NCI-H82 treated with DMSO at 0.1 percent for 48 hours (cell line): Measurements from ENCODE around the gene DCC.

Experiments used
- DNase-seq: peaks from one replicate; lab custom pipeline; 2025; ENCODE audit not compliant: unreplicated experiment; lab: John Stamatoyannopoulos, UW

The DCC gene

DNA sequence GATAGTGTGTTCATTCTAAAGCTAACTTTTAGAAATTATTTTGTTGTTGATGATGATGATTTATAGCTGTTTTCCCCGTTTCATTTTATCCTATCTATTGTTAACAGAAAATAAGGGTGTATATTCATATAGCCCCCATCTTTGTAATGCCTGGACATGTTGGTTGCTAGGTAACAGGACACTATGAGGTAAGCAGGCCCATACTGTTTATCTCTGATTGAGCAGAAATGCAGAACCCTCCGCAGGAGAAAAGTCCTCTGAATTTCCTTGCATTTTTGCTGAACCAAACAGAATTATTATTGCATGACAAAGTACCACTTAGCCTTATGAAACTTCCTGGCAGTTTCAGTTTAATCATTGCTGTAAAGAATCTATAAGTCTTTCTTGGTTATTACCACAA, 339.4 kb downstream of the DCC start:
- DNase-seq, result no peak

DNA sequence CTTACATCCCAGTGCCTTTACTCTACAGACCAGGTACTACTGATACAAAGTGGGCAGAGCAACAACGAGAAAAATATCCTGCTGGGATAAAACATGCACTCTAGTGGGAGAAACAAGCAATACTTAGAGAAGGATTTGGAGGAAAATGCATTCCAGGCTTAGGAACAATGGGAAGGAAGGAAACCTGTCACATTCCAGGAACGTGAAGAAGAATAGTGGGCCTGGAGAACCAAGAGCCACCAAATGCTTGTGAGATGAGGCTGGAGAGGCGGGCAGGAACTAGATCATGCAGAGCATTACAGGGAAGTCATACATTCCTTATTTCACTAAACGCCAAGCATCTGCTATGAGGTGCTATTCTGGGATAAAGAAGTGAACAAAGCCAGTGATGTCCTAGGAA, 342.3 kb downstream of the DCC start:
- DNase-seq, result no peak

DNA sequence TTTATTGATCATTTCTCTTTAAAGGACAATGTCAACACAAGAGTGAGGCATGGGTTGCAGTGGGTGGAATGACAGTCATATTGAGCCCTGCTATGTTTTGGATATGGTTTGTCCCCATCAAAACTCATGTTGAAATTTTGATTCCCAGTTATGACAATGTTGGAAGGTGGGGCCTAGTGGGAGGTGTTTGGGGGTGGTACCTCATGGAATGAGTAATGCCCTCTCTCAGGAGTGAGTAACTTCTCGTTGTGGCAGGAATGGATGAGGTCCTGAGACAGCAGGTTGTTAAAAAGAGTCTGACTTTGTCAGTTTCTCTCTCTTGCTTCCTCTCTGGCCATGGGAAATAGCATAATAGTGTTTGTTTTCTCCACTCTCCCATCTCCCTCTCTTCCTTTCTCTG, 345.3 kb downstream of the DCC start:
- DNase-seq, result no peak

DNA sequence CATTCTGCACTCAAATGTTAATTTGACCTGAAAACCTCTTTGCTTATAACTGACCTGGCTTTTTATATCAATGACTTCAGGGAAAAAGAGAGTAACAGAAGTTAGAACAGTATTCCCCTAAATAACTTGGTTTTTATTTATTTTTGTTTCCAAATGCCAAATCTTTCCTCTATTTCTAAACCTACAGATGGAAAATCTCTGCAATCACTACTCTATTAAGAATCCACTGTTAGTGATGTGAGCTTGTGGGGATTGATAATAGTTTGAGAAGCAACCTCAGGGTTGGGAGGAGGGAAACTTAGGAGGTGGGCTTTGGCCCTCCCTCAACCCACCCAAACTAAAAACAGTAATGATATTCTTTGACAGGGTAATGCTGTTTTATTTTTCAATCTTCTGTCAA, 351.8 kb downstream of the DCC start:
- no peak for DNase-seq

DNA sequence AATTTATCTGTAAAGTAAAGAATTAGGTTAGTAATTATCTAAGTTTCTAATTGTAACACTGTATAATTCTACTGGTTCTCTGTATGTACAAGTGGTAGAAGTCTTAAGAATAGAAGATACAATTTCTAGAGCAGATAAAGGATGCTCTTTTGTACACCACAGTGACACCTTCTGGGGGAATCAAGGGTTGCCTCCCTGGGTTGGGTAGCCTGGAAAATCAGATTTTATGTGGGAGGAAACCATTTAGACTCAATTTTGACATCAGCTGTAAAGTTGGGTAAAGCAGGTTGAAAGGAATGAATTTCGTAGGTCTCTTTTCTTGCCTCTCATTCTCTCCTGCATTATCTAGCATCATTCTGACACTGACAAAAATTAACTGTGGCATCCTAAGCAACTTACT, 354.8 kb downstream of the DCC start:
- DNase-seq, result no peak

DNA sequence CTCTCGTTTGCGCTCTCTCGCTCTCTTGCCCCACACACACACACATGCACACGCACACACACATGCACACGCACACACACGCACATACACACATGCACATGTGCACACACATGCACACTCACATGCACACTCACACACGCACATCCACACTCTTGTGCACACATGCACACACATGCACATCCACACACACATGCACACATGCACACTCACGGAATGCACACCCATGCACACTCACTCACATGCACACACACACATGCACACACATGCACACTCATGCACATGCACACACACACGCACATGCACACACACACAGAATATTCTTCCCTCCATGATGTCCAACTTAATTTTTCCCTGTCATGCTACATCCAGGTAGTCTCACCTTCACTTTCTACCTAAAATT, 360.1 kb downstream of the DCC start:
- no peak for DNase-seq

DNA sequence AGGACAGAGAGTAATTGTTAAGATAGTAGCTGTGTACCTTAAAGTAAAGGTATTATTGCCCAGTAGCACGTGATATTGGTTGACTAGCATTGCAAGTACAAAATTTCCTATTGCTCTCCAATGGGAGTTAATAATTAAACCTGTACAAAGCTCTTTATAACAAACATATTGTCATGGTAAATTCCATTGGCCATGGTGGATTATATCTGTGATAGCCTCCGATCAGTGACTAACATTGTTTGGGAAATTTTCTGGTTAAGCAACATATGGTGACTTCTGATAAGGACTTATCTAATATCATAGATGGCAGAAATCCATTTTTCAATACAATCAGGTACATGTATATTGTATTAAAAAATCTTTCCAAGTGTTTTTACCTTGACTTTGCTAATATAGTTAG, 360.8 kb downstream of the DCC start:
- DNase-seq, result no peak

DNA sequence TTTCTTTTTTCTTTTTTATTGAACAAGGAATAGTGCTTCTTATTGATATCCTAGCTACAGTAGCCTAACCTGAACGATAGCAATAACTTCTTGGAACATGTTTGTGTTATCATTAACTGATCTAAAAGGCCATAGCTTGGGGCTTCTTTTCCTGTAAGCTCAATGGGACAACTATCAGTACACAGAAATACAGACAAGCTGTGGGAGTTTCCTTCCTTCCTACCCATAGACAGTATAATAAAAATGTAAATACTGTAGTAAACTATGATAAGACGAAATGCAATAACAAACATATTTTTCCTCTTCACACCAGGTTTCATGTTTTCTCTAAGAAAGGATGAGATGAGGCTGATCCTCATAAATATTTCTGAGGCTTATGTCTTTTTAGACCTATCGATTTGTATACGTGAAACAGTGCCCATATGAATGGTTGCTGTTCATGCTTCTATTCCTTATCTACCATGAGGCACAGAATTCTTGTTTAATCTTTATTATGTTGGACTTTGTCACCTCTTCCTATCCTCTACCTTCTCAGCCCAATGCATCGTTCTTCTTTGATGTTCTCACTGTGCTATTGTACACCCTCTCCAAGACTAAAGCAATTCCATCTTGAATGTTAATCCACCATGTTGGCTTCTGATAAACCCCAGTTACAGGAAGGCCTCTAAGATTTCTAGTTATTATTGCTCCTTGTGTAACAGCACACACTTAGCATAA, 361.4 kb downstream of the DCC start:
- DNase-seq, result no peak

DNA sequence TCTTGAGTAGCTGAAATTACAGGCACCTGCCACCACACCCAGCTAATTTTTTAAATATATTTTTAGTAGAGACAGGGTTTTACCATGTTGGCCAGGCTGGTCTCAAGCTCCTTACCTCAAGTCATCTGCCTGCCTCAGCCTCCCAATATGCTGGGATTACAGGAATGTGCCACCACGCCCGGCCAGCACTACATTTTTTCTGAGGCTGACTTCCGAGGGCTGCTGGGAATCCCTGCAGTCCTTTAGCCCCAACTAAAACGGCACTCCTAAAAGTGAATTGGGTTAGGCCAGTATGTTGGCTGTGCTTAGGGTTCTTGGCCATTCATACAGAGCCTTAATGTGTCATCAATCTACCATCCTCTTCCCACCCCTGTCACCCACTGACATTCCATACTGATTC, 375.4 kb downstream of the DCC start:
- no peak for DNase-seq

DNA sequence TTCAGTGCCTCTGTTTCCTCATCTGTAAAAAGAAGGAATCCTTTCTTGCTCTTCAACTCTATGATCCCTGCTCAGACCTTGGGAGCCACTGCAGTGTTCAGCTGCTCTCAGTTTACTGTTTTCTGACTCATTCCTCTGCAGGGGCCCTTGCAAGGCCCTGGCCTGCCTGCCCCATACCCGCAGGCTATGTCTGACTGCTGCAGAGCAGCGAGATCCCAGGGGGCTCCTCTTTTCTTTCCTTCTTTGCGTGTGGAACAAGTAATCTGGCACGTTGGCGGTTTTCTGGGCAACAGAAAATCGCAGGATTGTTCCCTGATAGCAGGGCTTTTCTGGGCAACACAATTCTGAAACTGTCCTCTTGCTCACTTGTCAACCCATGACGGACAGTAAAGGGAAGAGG, 376.0 kb downstream of the DCC start:
- no peak for DNase-seq

DNA sequence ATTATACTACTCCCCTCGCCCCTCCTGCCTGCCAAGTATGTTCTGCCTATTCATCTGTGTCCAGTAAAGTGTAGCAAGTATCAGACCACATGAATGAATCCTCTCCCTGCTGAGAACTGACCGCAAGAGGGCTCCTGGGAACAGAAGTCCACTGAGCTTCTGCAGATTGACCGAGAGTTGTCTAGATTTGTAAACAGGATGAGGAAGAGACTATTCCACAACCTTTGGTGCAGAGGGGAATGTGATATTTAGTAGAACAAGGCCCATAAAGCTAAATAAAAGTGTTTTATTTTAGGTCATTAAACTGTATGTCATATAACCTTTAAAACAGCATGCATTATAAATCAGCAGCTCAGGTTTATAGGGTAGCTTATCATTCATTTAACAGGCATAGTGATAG, 377.0 kb downstream of the DCC start:
- DNase-seq, result no peak

DNA sequence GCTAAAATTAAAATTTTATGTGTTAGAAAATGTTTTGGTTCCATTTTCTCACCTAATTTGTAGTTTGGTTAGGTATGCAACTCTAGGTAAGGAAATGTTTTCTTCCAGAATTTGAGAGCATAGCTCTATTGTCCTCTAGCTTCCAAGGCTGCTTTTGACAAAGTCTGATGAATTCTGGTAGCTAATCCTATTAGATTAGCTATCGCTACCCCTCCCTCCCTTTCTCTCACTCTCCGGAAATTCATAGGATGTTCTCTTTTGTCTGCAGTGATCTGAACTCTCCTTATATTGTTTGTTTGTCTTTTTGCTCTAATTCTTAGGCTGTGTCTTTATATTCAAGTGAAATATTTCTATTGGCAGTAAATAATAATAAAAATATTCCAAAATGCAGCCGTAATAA, 382.9 kb downstream of the DCC start:
- DNase-seq, result peak; percentile 53

DNA sequence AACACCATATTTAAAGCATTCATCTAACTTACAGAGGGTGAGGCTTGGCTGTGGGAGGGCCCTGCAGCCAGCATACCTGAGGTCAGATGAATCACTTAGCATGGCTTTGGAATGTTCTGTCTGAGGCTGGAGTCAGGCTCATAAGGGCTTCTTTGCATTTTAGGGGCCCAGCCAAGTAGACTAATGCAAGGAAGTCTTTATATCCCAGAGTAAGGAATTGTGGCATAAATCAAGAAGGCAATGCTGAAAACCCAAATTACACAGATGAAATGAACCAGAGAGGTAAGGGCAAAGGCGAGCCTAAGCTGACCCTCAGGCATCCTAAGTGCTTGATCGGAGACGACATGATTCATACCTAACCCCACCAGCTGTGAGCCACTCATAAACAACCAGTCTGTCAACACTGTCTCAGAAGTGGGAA, 383.6 kb downstream of the DCC start:
- DNase-seq, result no peak

DNA sequence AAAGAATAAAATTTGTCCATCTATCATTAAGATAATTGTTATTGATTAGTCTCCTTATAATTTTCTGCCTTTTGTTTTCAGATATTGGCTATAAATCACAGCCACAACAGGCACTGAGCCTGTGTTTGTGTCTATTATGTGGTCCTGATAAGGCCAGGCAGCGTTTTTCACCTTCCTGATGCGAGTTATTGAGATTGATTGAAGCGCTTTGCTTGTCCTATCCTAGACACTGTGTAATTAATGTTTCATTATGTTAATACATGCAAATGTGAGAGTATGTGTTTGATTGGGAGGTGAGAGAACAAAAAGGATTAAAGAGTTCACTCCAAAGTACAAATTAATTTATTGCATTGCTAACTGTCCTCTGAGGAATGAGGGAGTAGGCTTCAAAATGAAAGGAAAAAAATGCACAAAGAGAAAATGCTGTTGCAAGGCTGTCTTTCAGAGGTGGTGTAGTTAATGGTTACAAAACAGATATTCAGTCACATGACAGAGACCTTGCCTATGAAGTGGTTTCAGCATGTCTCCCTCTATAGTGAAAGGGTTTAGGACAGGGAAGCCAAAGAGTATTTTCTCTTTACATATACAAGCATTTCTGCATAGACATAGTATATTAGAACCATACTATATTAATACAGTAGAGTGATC, 391.1 kb downstream of the DCC start:
- DNase-seq, result no peak

DNA sequence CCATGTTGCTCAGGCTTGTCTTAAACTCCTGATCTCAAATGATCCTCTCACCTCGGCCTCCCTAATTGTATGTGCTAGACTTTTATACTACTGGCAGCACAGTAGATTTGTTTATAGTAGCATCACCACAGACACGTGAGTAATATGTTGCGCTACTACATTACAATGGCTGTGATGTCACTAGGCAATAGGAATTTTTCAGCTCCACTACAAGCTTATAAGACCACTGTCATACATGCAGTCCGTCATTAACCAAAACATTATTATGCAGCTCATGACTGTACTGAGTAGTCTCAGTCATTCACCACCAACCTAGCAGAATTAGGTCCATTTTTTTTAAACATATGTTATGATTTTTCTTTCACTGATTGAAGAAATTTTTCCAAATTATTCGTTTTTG, 398.9 kb downstream of the DCC start:
- DNase-seq, result no peak

DNA sequence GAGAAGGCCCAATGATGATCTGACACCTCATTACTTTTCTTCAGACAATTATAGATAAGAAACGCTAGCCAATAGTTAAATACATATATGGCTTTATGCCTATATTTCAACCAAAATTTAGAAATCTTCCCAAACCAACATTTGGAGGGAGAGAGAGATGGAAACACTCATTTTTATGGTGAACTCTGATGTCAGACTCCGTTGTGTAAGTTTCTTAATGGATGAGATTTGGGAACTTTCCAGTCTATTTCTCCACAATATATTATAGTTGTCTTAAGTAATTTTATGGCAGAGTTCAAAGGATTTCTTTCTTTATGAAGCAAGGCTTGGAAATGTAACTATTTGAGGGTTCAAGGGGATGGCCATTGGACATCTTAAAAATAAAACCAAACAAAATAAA, 407.0 kb downstream of the DCC start:
- no peak for DNase-seq

DNA sequence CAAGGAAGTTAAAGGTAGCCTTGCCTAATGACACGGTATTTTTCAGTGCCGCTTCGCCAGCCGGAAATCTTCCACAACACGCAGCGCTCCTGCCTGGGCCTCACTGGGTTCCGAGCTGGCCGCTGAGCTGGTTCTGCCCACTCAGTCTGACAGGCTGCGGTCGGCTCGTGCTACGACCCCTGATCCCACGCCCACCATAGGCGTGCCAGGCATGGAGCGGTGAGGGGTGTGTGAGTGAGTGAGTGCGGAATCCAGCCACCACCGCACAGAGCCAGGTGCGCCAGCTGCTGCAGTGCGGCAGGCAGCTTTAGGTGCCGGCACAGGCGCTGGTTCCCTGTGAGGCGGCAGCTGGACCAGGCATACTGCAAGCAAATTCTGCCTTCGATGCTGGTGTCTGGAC, 407.9 kb downstream of the DCC start:
- DNase-seq, result no peak

DNA sequence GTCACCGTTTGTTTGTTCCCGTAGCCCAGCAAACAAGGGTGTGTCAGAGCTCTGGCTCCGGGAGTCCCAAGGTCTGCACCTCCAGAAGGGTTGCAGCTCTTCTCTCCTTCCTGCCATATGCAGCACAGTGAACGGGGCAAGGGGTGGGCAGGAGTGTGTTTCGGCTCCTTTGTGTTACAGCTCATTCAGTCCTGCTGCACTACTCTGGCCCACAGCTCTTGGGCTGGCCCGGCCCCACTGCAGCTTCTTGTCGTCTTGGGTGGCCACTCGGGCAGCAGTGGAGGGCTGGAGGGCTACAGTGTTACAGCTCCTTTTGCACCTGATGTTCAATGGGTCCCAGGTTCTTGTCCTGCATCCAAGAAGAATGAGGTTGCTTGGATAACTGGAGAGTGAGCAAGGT, 408.3 kb downstream of the DCC start:
- no peak for DNase-seq

DNA sequence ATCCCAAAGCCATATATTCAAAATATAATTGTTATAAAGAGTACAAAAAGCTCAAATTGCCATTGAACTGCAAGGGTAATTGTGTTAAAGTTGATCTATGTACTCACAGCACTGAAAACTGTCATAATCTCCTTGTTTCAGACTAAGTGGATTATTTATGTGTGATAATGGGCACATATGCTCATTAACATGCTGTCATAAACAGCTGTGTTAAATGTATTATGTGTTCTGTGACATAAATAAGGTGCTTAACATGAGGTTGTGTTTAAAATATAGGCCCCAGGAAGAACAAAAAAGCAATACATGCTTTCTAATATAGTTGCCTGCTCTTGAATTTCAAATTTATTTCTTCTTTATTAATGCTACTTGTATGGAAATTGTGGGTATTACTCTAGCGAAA, 409.5 kb downstream of the DCC start:
- peak; percentile 10 for DNase-seq

DNA sequence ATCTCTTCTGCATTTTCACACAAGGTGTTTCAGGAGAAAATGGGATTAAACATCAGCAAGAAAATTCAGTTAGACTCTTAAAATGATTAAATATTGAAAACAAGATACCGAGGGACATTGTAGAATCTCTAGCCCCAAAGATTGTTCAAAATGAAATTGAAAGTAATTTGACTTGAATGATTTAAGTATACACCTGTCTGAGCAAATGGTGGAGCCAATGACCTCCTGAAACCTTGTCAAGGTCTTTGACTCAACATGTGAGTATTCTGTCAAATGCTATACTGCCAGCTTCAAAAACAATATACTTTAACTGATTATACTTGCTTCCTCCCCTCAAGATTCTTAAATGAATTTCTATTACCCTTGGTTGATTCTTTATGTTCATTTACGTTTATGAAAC, 411.0 kb downstream of the DCC start:
- no peak for DNase-seq

DNA sequence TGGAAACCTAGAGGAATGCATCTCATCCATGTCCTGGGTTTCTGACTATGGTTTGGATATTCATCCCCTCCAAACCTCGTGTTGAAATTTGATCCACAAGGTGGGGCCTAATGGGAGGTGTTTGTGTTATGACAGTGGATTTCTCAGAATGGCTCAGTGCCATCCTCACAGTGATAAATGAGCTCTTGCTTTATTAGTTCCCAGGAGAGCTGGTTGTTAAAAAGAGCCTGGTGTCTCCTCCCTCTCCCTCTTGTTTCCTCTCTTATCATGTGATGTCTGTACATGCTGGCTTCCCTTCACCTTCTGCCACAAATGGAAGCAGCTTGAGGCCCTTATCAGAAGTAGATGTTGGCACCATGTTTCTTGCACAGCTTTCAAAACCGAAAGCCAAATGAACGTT, 424.3 kb downstream of the DCC start:
- DNase-seq, result peak; percentile 29

DNA sequence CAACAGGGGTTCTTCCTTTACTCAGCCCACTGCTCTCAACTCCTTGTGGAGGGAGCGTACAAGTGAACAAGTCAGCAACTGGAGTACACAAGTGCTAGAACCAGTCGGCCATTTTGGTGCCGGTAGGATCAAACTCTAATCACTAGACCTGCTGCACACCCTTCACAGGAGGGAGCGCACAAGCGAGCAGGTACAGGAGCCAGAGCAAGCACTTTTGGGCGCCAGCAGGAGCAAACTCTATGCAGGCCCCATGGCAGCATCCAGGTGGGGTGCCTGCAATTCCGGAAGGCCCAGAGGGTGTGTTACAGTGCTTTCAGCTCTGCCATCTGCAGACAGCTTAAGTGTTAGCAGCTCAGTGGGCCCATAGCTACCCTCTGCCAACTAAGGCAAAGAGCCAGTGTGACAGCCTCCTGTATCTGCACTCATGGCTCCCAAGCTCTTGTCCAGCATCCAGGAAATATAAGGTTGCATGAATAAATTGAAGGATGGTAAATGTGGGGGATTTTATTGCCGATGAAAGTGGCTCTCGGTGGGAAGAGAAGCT, 426.1 kb downstream of the DCC start:
- DNase-seq, result no peak

DNA sequence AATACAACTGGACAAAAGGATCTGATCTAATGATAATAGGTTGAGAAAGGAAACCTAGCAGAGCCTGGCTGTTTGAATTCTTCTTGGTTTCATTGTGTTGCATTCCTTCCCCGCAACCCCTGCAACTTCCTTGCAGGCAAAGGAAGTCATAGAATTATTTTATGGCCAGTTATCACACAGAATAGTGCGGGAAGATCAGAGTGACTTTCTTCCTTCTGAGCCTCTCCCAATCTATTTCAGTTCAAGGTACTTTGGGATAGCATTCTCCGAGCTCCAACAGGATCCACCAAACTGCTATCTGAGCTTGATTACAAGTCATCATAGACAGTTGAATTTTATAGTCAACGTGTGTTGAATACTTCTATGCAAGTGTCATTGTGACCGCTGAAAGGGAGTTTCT, 441.1 kb downstream of the DCC start:
- no peak for DNase-seq
